Measurements from ENCODE around the gene GOLIM4. TPM values are rescaled to one million over a fixed set of nuclear protein-coding genes. Genes with fewer than 3 reads are reported as not detected.

GOLIM4 gene, protein sequence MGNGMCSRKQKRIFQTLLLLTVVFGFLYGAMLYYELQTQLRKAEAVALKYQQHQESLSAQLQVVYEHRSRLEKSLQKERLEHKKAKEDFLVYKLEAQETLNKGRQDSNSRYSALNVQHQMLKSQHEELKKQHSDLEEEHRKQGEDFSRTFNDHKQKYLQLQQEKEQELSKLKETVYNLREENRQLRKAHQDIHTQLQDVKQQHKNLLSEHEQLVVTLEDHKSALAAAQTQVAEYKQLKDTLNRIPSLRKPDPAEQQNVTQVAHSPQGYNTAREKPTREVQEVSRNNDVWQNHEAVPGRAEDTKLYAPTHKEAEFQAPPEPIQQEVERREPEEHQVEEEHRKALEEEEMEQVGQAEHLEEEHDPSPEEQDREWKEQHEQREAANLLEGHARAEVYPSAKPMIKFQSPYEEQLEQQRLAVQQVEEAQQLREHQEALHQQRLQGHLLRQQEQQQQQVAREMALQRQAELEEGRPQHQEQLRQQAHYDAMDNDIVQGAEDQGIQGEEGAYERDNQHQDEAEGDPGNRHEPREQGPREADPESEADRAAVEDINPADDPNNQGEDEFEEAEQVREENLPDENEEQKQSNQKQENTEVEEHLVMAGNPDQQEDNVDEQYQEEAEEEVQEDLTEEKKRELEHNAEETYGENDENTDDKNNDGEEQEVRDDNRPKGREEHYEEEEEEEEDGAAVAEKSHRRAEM
- total RNA-seq = 10 to 100 TPM in 3 of 6 donors, 1 to 10 TPM in 3; 5.6 to 17.6 (median 10.5) TPM
- polyA plus RNA-seq = 1 to 10 TPM; 8.0 to 8.4 TPM

- Histone ChIP-seq H3K4me3 (peak within 1 kb of the TSS; percentile 72 to 91 (median 86)), H3K27me3 (no peaks in the 10 kb centered on the region), H3K27ac (peak within 1 kb of the TSS; percentile 78 to 96 (median 91)), H3K9me3 (no peaks in the 10 kb centered on the region), H3K36me3 (no peaks in the 10 kb centered on the region), H3K4me1 (peaks cover 23 to 35% (median 34%) of the 10 kb centered on the region in 3 donors)
- no peak for FAIRE-seq
- peak; percentile 93 to 97 (median 96) for DNase-seq
- intact Hi-C loops (cut with DNase I) = no loop called here
- WGBS, 2 donors = 0% methylated on average over 32 to 52 of the region's 52 CpGs
- ATAC-seq = peak; percentile 93 to 98 (median 94)
- TF ChIP-seq, protein P1, sequence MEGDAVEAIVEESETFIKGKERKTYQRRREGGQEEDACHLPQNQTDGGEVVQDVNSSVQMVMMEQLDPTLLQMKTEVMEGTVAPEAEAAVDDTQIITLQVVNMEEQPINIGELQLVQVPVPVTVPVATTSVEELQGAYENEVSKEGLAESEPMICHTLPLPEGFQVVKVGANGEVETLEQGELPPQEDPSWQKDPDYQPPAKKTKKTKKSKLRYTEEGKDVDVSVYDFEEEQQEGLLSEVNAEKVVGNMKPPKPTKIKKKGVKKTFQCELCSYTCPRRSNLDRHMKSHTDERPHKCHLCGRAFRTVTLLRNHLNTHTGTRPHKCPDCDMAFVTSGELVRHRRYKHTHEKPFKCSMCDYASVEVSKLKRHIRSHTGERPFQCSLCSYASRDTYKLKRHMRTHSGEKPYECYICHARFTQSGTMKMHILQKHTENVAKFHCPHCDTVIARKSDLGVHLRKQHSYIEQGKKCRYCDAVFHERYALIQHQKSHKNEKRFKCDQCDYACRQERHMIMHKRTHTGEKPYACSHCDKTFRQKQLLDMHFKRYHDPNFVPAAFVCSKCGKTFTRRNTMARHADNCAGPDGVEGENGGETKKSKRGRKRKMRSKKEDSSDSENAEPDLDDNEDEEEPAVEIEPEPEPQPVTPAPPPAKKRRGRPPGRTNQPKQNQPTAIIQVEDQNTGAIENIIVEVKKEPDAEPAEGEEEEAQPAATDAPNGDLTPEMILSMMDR (IDR thresholded peaks at IDR 0.05) = no peak
These were observed at the start of gene GOLIM4 for GRCh38 chr3:168095611-168096209. TSS of gene GOLIM4 (minus strand) at chr3:168095924. CDS start at chr3:168095285, 639 bp downstream.

- H3K27me3 ChIP-seq = no peaks in the 10 kb centered on the region
- FAIRE-seq = no peak
- H3K9me3 ChIP-seq = no peaks in the 10 kb centered on the region
- no peaks in the 10 kb centered on the region for H3K4me1 ChIP-seq
- no peak overlapping the region for H3K27ac ChIP-seq
- WGBS, 2 donors = 76 to 85% methylated on average over 6 of the region's 6 CpGs
- H3K4me3 ChIP-seq = no peak overlapping the region
- ATAC-seq = no peak
- intact Hi-C loops (cut with DNase I) = no loop called here
- TF ChIP-seq, protein P1 (IDR thresholded peaks at IDR 0.05) = no peak
- H3K36me3 ChIP-seq = no peaks in the 10 kb centered on the region
- no peak for DNase-seq
These were observed 45.8 kb upstream of the GOLIM4 start for GRCh38 chr3:168141405-168141998.

- ATAC-seq (no peak), DNase-seq (no peak), FAIRE-seq (no peak)
- H3K4me1 ChIP-seq = no peaks in the 10 kb centered on the region
- 52 to 59% methylated on average over 3 of the region's 3 CpGs for WGBS, 2 donors
- H3K9me3 ChIP-seq = no peaks in the 10 kb centered on the region
- H3K4me3 ChIP-seq = no peak overlapping the region
- intact Hi-C loops (cut with DNase I) = no loop called here
- H3K27ac ChIP-seq = no peak overlapping the region
- TF ChIP-seq, protein P1 (IDR thresholded peaks at IDR 0.05) = no peak
- H3K36me3 ChIP-seq = no peaks in the 10 kb centered on the region
- H3K27me3 ChIP-seq = no peaks in the 10 kb centered on the region
These were observed 44.2 kb upstream of the GOLIM4 start for GRCh38 chr3:168139947-168140346.

- Histone ChIP-seq H3K4me1 (no peaks in the 10 kb centered on the region), H3K9me3 (no peaks in the 10 kb centered on the region), H3K36me3 (no peaks in the 10 kb centered on the region), H3K27me3 (no peaks in the 10 kb centered on the region), H3K27ac (no peak overlapping the region), H3K4me3 (no peak overlapping the region)
- intact Hi-C loops (cut with DNase I) = no loop called here
- ATAC-seq = no peak
- TF ChIP-seq, protein P1 (IDR thresholded peaks at IDR 0.05) = no peak
- 84 to 85% methylated on average over 5 of the region's 5 CpGs for WGBS, 2 donors
- no peak for FAIRE-seq
- no peak for DNase-seq
These were observed 42.7 kb upstream of the GOLIM4 start for GRCh38 chr3:168138421-168138820.

All from pancreas (tissue), 10 donors.